ENCODE data around the gene DDIAS.

The DDIAS gene

GRCh38 chr11:82979824-82980223 is 78.3 kb downstream of the DDIAS start:
- H3K9me3 Mint-ChIP-seq = peaks cover 3% of the 10 kb centered on the region
- no peak overlapping the region for H3K4me3 Mint-ChIP-seq
- no peaks in the 10 kb centered on the region for H3K27me3 Mint-ChIP-seq (ENCODE audit: low read depth)
- H3K36me3 Mint-ChIP-seq (ENCODE audit: low read depth) = peaks cover 23% of the 10 kb centered on the region
- peaks cover 22% of the 10 kb centered on the region for H3K4me1 Mint-ChIP-seq (ENCODE audit: low read depth)
- H3K27ac Mint-ChIP-seq = no peak overlapping the region

GRCh38 chr11:82980292-82980691 is 78.8 kb downstream of the DDIAS start:
- Mint-ChIP-seq H3K4me1 (ENCODE audit: low read depth) (peaks cover 22% of the 10 kb centered on the region), H3K27ac (no peak overlapping the region), H3K4me3 (no peak overlapping the region), H3K27me3 (ENCODE audit: low read depth) (no peaks in the 10 kb centered on the region), H3K36me3 (ENCODE audit: low read depth) (peaks cover 24% of the 10 kb centered on the region), H3K9me3 (peaks cover 3% of the 10 kb centered on the region)

GRCh38 chr11:82980947-82981346 is 79.4 kb downstream of the DDIAS start:
- peaks cover 26% of the 10 kb centered on the region for H3K36me3 Mint-ChIP-seq (ENCODE audit: low read depth)
- no peak overlapping the region for H3K27ac Mint-ChIP-seq
- H3K9me3 Mint-ChIP-seq = peaks cover 3% of the 10 kb centered on the region
- no peak overlapping the region for H3K4me3 Mint-ChIP-seq
- H3K4me1 Mint-ChIP-seq (ENCODE audit: low read depth) = peaks cover 22% of the 10 kb centered on the region
- H3K27me3 Mint-ChIP-seq (ENCODE audit: low read depth) = no peaks in the 10 kb centered on the region

- no peaks in the 10 kb centered on the region for H3K27me3 Mint-ChIP-seq (ENCODE audit: low read depth)
- no peak overlapping the region for H3K27ac Mint-ChIP-seq
These were observed 80.3 kb downstream of the DDIAS start for GRCh38 chr11:82981852-82982251.

More at GRCh38 chr11:82981852-82982251, 80.3 kb downstream of the DDIAS start:
- no peak overlapping the region for H3K4me3 Mint-ChIP-seq
- H3K36me3 Mint-ChIP-seq (ENCODE audit: low read depth) = peaks cover 25% of the 10 kb centered on the region
- H3K9me3 Mint-ChIP-seq = no peaks in the 10 kb centered on the region
- H3K4me1 Mint-ChIP-seq (ENCODE audit: low read depth) = peaks cover 20% of the 10 kb centered on the region

Data from T-helper 1 cell treated with Interleukin-12 subunit alpha and Interleukin-12 subunit beta and Interleukin-4 antibody, amounts not matched to agents 30 μg/mL and 1 μg/mL, for 36 hours (primary cell).